EH (cell line): ENCODE measurements around the gene CDC40.

Experiments
- DNase-seq: peaks from one replicate; pipeline ENCODE4 v3.0.0-alpha.2; 2015; ENCODE audit warnings: low read depth

Gene CDC40

GRCh38 chr6:110180228-110181008 is at the start of gene CDC40:
Gene CDC40 (plus strand): TSS chr6:110180427. CDS start chr6:110180445, 18 bp downstream.
- DNase-seq: no peak

GRCh38 chr6:110137924-110138887 is 42.0 kb upstream of the CDC40 start:
- no peak for DNase-seq

GRCh38 chr6:110139052-110139451 is 41.2 kb upstream of the CDC40 start:
- no peak for DNase-seq

GRCh38 chr6:110140650-110141049 is 39.6 kb upstream of the CDC40 start:
- DNase-seq: peak; percentile 76

GRCh38 chr6:110147870-110148269 is 32.4 kb upstream of the CDC40 start:
- no peak for DNase-seq

- no peak for DNase-seq
Observed at GRCh38 chr6:110158479-110158878, 21.7 kb upstream of the CDC40 start.

GRCh38 chr6:110170081-110170480 is 10.1 kb upstream of the CDC40 start:
- no peak for DNase-seq

- DNase-seq: peak; percentile 10
Observed at GRCh38 chr6:110173506-110174132, 6.6 kb upstream of the CDC40 start.

- peak; percentile 66 for DNase-seq
Observed at GRCh38 chr6:110178626-110179405, 1.4 kb upstream of the CDC40 start.

- peak; percentile 98 for DNase-seq
Observed at GRCh38 chr6:110179406-110180227, 610 bp upstream of the CDC40 start, which contains the start of gene WASF1. Gene WASF1 (minus strand): TSS chr6:110179670. CDS start chr6:110127601, 52,069 bp downstream.

GRCh38 chr6:110181131-110182030 is 1.2 kb downstream of the CDC40 start:
- peak; percentile 15 for DNase-seq

- DNase-seq: no peak
Observed at GRCh38 chr6:110183292-110183885, 3.2 kb downstream of the CDC40 start.

GRCh38 chr6:110185879-110186278 is 5.7 kb downstream of the CDC40 start:
- DNase-seq: no peak

GRCh38 chr6:110188791-110189190 is 8.6 kb downstream of the CDC40 start:
- peak; percentile 26 for DNase-seq

GRCh38 chr6:110190726-110191125 is 10.5 kb downstream of the CDC40 start:
- DNase-seq: no peak

- DNase-seq: no peak
Observed at GRCh38 chr6:110191477-110191876, 11.2 kb downstream of the CDC40 start.

- DNase-seq: no peak
Observed at GRCh38 chr6:110195639-110196038, 15.4 kb downstream of the CDC40 start.

GRCh38 chr6:110196874-110197273 is 16.6 kb downstream of the CDC40 start:
- no peak for DNase-seq

- no peak for DNase-seq
Observed at GRCh38 chr6:110198561-110198960, 18.3 kb downstream of the CDC40 start.
